Measurements from ENCODE around the gene KCNG2.

GRCh38 chr18:79857082-79857671 is 59.4 kb downstream of the KCNG2 start:
- TF ChIP-seq, protein P1, sequence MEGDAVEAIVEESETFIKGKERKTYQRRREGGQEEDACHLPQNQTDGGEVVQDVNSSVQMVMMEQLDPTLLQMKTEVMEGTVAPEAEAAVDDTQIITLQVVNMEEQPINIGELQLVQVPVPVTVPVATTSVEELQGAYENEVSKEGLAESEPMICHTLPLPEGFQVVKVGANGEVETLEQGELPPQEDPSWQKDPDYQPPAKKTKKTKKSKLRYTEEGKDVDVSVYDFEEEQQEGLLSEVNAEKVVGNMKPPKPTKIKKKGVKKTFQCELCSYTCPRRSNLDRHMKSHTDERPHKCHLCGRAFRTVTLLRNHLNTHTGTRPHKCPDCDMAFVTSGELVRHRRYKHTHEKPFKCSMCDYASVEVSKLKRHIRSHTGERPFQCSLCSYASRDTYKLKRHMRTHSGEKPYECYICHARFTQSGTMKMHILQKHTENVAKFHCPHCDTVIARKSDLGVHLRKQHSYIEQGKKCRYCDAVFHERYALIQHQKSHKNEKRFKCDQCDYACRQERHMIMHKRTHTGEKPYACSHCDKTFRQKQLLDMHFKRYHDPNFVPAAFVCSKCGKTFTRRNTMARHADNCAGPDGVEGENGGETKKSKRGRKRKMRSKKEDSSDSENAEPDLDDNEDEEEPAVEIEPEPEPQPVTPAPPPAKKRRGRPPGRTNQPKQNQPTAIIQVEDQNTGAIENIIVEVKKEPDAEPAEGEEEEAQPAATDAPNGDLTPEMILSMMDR (IDR thresholded peaks at IDR 0.05; ENCODE audit: poor library complexity, severe bottlenecking): no peak
- no peak for TF ChIP-seq MXI1 (conservative IDR thresholded peaks at IDR 0.05; ENCODE audit: poor library complexity, severe bottlenecking)
- no peak for TF ChIP-seq REST (IDR thresholded peaks at IDR 0.05; ENCODE audit: borderline replicate concordance)
- TF ChIP-seq POLR2AphosphoS5 (IDR thresholded peaks at IDR 0.05): no peak
